K562 (cell line): ENCODE data around the gene FAM131C. TPM values are rescaled to one million over a fixed set of nuclear protein-coding genes. Genes with fewer than 3 reads are reported as not detected.

Experiments used
- ARID2 ChIP-seq: fragments of 450-650 bp; IDR thresholded peaks from 2 replicates; pipeline ENCODE4 v1.6.1; 2017; ENCODE audit warnings: antibody characterized with exemption, mild to moderate bottlenecking
- CTBP1 ChIP-seq: fragments of 450-650 bp; IDR thresholded peaks from 2 replicates; pipeline ENCODE4 v1.6.1; 2016; ENCODE audit warnings: borderline replicate concordance
- DEAF1 ChIP-seq: fragments of 450-650 bp; formaldehyde crosslinking; IDR thresholded peaks from 2 replicates; pipeline ENCODE4 v1.4.0; 2020; ENCODE audit warnings: mild to moderate bottlenecking, moderate library complexity
- GABPB2 ChIP-seq: fragments of 250-450 bp; sonication (Bioruptor Pico); conservative IDR thresholded peaks from 2 replicates; pipeline ENCODE4 v1.5.1; 2021; ENCODE audit warnings: mild to moderate bottlenecking
- PBX2 ChIP-seq, 2 experiments: IDR thresholded peaks in 1 of 2; conservative IDR thresholded peaks in 1 of 2; 2 replicates each; pipeline ENCODE4 v1.6.1; 2016; ENCODE audit warnings: low read depth in 2 of 2, mild to moderate bottlenecking in 1 of 2, missing compliant biosample characterization in 1 of 2, missing genetic modification characterization in 1 of 2, moderate library complexity in 1 of 2
- RBM25 ChIP-seq: fragments of 200-400 bp; formaldehyde crosslinking; IDR thresholded peaks from 2 replicates; pipeline ENCODE4 v1.6.1; 2018; ENCODE audit warnings: low read length, low read depth, moderate library complexity; ENCODE audit not compliant: severe bottlenecking
- SP1 ChIP-seq: sonication (generic); formaldehyde crosslinking; IDR thresholded peaks from 2 replicates; pipeline ENCODE4 v1.8.1; 2022; ENCODE audit warnings: mild to moderate bottlenecking, missing genetic modification reagents
- ZNF41 ChIP-seq: fragments of 250-450 bp; sonication (Bioruptor Pico); conservative IDR thresholded peaks from 2 replicates; pipeline ENCODE4 v1.4.0; 2020; ENCODE audit warnings: mild to moderate bottlenecking
- ZNF57 ChIP-seq: fragments of 450-650 bp; formaldehyde crosslinking; IDR thresholded peaks from 2 replicates; pipeline ENCODE4 v1.4.0; 2020; ENCODE audit warnings: mild to moderate bottlenecking, moderate library complexity
- ZNF583 ChIP-seq: fragments of 250-450 bp; sonication (Bioruptor Pico); IDR thresholded peaks from 2 replicates; pipeline ENCODE4 v1.4.0; 2020
- polyA plus RNA-seq, 8 experiments: library from polyadenylated mRNA; depleted of rRNA in 4 of 8; stranded (reverse) in 5 of 8; unstranded in 3 of 8; fragments of >200 nt; fragmentation: Nextera tagmentation in 2 of 8; fragmentation: Illumina TruSeq in 1 of 8; extraction: Ambion mirVana in 2 of 8; extraction: Trizol in 1 of 8; gene quantifications; 2 replicates each; pipeline versions ENCODE4 v1.2.1 to v1.2.3, GENCODE V29; 2011 to 2014; ENCODE audit warnings: inconsistent platforms in 1 of 8, missing spikeins in 1 of 8
- total RNA-seq, 7 experiments: library from RNA; depleted of rRNA in 6 of 7; stranded (reverse); fragments of >200 nt in 6 of 7; fragmentation: Illumina TruSeq in 2 of 7; extraction: Trizol in 2 of 7; gene quantifications; 2 replicates each; pipeline versions ENCODE4 v1.2.1 to v1.2.3, GENCODE V29; 2011 to 2021; ENCODE audit warnings: low replicate concordance in 1 of 7
- TF ChIP-seq, protein P1 (sequence below): sonication (generic); formaldehyde crosslinking; IDR thresholded peaks from 2 replicates; pipeline ENCODE4 v1.8.0; 2022; ENCODE audit warnings: mild to moderate bottlenecking, low read depth, missing genetic modification reagents
- TF ChIP-seq, protein P2 (sequence below), 2 experiments: IDR thresholded peaks; 2 replicates each; pipeline ENCODE4 v1.6.1; 2011; ENCODE audit warnings: borderline replicate concordance in 1 of 2, control low read depth in 1 of 2, low read depth in 1 of 2, low read length in 1 of 2, mild to moderate bottlenecking in 1 of 2, mixed read lengths in 1 of 2, moderate library complexity in 1 of 2; ENCODE audit not compliant: insufficient read depth in 1 of 2, insufficient read length in 1 of 2, poor library complexity in 1 of 2, severe bottlenecking in 1 of 2; ENCODE audit errors: extremely low read depth in 1 of 2
- TF ChIP-seq, protein P3 (sequence below): fragments of 250-450 bp; sonication (Bioruptor Pico); IDR thresholded peaks from 2 replicates; pipeline ENCODE4 v1.5.0; 2021
- TF ChIP-seq, protein P4 (sequence below): fragments of 150-350 bp; conservative IDR thresholded peaks from 2 replicates; pipeline ENCODE4 v1.6.1; 2014; ENCODE audit warnings: low read length
- TF ChIP-seq, protein P5 (sequence below): sonication (generic); formaldehyde crosslinking; IDR thresholded peaks from 2 replicates; pipeline ENCODE4 v1.8.0; 2022; ENCODE audit warnings: missing genetic modification reagents, mild to moderate bottlenecking, moderate library complexity, borderline replicate concordance

FAM131C gene
- total and polyA plus RNA-seq, 9 of the 15 experiments (the other 6 are each of a cell fraction or from before 2014, with no cell fraction given): 0.10 to 0.29 (median 0.16) TPM; not detected in 6

DNA sequence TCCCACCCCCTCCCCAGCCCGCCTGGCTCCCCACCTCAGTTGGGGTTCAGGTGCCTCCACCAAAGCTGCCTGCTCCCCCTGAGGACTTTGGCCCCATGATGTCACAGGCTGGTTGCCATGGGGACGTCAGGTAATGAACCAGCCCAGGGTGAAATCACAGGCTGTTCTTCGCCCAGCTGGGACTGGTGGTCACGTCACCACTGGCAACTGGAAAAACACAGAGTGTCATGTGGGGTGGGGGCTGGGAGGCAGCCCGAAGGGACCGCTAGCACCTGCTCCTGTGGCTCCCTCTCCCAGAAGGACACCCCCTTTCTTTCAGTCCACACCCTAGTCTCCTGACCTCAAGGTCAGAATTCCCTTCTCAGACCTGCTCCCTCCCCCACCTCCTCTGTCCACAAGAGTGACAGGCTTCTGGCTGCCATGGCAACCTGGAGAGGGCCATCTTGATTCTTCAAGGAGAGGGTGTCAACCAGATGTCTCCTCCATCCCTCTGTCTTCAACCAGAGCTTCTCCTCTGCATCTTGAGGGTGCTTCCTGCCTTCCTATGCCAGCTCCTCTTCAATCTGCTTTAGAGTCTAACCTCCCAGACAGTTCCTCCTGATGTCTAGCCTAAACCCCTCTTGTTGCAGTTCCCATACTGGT lies 6.2 kb downstream of the FAM131C start (continued):
- TF ChIP-seq PBX2 (CRISPR knock-in tag; IDR thresholded peaks at IDR 0.05; ENCODE audit: low read depth): peak; percentile 65; the same call in 1 of the 2 replicates
- TF ChIP-seq PBX2 (tag; conservative IDR thresholded peaks at IDR 0.05; ENCODE audit: low read depth): peak; percentile 86
- no peak for TF ChIP-seq DEAF1 (CRISPR knock-in tag)
- TF ChIP-seq ZNF41 (CRISPR knock-in tag): no peak
- peak; percentile 21 for TF ChIP-seq RBM25
- TF ChIP-seq, protein P1, sequence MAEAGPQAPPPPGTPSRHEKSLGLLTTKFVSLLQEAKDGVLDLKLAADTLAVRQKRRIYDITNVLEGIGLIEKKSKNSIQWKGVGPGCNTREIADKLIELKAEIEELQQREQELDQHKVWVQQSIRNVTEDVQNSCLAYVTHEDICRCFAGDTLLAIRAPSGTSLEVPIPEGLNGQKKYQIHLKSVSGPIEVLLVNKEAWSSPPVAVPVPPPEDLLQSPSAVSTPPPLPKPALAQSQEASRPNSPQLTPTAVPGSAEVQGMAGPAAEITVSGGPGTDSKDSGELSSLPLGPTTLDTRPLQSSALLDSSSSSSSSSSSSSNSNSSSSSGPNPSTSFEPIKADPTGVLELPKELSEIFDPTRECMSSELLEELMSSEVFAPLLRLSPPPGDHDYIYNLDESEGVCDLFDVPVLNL (CRISPR knock-in tag): no peak
- TF ChIP-seq ZNF583: no peak
- TF ChIP-seq, protein P2, sequence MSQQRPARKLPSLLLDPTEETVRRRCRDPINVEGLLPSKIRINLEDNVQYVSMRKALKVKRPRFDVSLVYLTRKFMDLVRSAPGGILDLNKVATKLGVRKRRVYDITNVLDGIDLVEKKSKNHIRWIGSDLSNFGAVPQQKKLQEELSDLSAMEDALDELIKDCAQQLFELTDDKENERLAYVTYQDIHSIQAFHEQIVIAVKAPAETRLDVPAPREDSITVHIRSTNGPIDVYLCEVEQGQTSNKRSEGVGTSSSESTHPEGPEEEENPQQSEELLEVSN (IDR thresholded peaks at IDR 0.05; ENCODE audit: borderline replicate concordance in 1 of 2, extremely low read depth in 1 of 2, insufficient read depth in 1 of 2, insufficient read length in 1 of 2, low read depth in 1 of 2, low read length in 1 of 2, poor library complexity in 1 of 2, severe bottlenecking in 1 of 2): no peak
- no peak for TF ChIP-seq ARID2
- TF ChIP-seq, protein P3, sequence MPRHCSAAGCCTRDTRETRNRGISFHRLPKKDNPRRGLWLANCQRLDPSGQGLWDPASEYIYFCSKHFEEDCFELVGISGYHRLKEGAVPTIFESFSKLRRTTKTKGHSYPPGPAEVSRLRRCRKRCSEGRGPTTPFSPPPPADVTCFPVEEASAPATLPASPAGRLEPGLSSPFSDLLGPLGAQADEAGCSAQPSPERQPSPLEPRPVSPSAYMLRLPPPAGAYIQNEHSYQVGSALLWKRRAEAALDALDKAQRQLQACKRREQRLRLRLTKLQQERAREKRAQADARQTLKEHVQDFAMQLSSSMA: no peak
- TF ChIP-seq GABPB2: no peak
- no peak for TF ChIP-seq ZNF57
- TF ChIP-seq SP1 (CRISPR knock-in tag): no peak
- peak; percentile 36; the same call in 1 of the 2 replicates for TF ChIP-seq CTBP1
- TF ChIP-seq, protein P4, sequence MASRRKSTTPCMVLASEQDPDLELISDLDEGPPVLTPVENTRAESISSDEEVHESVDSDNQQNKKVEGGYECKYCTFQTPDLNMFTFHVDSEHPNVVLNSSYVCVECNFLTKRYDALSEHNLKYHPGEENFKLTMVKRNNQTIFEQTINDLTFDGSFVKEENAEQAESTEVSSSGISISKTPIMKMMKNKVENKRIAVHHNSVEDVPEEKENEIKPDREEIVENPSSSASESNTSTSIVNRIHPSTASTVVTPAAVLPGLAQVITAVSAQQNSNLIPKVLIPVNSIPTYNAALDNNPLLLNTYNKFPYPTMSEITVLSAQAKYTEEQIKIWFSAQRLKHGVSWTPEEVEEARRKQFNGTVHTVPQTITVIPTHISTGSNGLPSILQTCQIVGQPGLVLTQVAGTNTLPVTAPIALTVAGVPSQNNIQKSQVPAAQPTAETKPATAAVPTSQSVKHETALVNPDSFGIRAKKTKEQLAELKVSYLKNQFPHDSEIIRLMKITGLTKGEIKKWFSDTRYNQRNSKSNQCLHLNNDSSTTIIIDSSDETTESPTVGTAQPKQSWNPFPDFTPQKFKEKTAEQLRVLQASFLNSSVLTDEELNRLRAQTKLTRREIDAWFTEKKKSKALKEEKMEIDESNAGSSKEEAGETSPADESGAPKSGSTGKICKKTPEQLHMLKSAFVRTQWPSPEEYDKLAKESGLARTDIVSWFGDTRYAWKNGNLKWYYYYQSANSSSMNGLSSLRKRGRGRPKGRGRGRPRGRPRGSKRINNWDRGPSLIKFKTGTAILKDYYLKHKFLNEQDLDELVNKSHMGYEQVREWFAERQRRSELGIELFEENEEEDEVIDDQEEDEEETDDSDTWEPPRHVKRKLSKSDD: no peak
- TF ChIP-seq, protein P5, sequence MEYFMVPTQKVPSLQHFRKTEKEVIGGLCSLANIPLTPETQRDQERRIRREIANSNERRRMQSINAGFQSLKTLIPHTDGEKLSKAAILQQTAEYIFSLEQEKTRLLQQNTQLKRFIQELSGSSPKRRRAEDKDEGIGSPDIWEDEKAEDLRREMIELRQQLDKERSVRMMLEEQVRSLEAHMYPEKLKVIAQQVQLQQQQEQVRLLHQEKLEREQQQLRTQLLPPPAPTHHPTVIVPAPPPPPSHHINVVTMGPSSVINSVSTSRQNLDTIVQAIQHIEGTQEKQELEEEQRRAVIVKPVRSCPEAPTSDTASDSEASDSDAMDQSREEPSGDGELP (CRISPR knock-in tag): peak; percentile 90
